Muscle layer of duodenum (tissue), 2 donors: ENCODE measurements around the gene DMRTB1.

Source experiments
- H3K27ac ChIP-seq: one replicate; pipeline ENCODE4 v1.7.0; 2013; ENCODE audit warnings: mild to moderate bottlenecking, low read length
- H3K27me3 ChIP-seq: one replicate; pipeline ENCODE4 v1.7.0; 2013; ENCODE audit warnings: low read depth, mild to moderate bottlenecking, control low read depth, low read length
- H3K36me3 ChIP-seq, 2 donors: one replicate each; pipeline ENCODE4 v1.7.0; 2013; ENCODE audit warnings: low read length in 2 of 2, control low read depth in 1 of 2, mild to moderate bottlenecking in 1 of 2; ENCODE audit not compliant: insufficient read depth in 2 of 2, control insufficient read depth in 1 of 2
- H3K4me1 ChIP-seq, 2 donors: one replicate each; pipeline ENCODE4 v1.7.0; 2013; ENCODE audit warnings: low read length in 2 of 2, mild to moderate bottlenecking in 2 of 2, control low read depth in 1 of 2, moderate library complexity in 1 of 2; ENCODE audit not compliant: insufficient read depth in 2 of 2, control insufficient read depth in 1 of 2
- H3K4me3 ChIP-seq, 2 donors: one replicate each; pipeline ENCODE4 v1.7.0; 2013; ENCODE audit warnings: low read length in 2 of 2, low read depth in 1 of 2, mild to moderate bottlenecking in 1 of 2
- H3K9me3 ChIP-seq, 2 donors: one replicate each; pipeline ENCODE4 v1.7.0; 2013; ENCODE audit warnings: low read length in 2 of 2, control low read depth in 1 of 2, mild to moderate bottlenecking in 1 of 2; ENCODE audit not compliant: control insufficient read depth in 1 of 2
- donor health status: healthy.

DMRTB1 gene

DNA sequence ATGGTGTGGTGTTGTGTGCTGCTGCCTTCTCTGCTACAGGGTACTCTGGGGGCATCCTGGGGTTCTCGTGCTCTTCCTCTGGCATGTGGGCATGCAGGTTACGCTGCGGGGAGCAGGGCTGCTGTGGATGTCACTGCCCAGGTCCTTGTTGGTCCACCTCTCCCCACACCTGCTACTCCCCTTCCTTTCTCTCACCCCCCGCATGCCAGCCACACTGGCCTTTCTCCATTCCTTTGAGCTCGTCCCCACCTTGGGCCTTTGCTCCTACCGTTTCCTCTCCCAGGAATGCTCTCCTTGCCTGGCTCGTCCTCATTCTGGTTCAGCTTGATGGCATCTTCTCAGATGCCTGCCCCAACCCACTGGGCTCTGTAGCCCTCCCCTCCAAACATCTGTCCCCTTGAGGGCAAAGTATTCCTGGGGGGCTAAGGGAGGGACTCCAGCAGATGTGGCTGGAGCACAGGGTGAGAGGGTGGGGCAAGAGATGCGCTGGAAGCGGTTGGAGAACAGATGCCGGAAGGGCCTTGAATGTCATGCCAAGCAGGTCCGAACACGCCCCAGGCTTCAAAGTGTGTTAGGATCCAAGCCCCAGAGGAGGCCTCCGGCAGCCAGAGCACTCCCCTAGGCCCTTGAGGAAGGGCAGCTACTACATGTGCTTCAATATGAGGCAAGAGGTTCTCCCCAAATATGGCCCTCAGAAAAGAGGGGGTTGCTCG, 23.4 kb downstream of the DMRTB1 start:
- no peak overlapping the region for H3K4me3 ChIP-seq
- H3K9me3 ChIP-seq = no peaks in the 10 kb centered on the region
- no peaks in the 10 kb centered on the region for H3K4me1 ChIP-seq
- H3K27ac ChIP-seq = no peak overlapping the region
- H3K27me3 ChIP-seq = peaks cover 5% of the 10 kb centered on the region
- no peaks in the 10 kb centered on the region for H3K36me3 ChIP-seq

DNA sequence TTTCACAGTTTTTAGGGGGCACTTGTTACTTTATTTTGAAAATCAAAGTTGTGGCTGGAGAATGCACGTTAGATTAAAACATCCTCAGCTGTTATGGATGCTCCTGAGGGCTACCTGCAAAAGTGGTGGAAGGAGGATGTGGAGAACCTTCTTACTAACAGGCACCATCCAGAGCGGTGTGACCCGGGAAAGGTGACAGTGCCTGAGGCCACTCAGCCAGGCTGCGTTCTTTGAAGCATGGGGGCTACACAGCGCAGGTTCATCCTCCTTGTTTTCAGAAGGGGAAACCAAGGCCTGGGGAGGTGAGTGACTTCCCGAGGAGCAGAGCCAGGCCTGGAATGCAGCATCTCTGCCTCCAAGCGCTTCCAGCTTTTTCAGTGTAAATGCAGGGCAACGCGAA, 24.0 kb downstream of the DMRTB1 start:
- Histone ChIP-seq H3K4me1 (no peaks in the 10 kb centered on the region), H3K4me3 (no peak overlapping the region), H3K27ac (no peak overlapping the region), H3K27me3 (peaks cover 5% of the 10 kb centered on the region), H3K36me3 (no peaks in the 10 kb centered on the region), H3K9me3 (no peaks in the 10 kb centered on the region)

DNA sequence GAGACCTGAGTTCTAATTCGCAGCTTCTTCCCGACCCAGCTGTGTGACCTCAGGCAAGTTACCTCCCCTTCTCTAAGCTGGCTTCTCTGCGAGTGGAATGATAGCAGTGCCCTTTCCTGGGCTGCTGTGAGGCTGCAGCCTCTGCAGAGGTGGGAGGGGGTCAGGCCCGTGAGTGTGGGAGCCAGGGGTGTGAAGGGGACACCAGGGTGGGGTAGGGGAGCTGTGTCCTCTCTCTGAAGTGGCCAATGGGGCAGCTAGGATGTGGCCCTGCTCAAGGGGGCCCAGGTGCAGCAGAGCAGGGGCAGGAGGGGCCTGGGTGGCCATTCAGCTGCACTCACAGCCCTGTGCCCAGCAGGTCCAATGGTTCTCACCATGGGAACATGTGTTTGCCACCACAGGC, 24.5 kb downstream of the DMRTB1 start:
- Histone ChIP-seq H3K4me1 (no peaks in the 10 kb centered on the region), H3K36me3 (no peaks in the 10 kb centered on the region), H3K27ac (no peak overlapping the region), H3K9me3 (no peaks in the 10 kb centered on the region), H3K27me3 (peaks cover 5% of the 10 kb centered on the region), H3K4me3 (no peak overlapping the region)

DNA sequence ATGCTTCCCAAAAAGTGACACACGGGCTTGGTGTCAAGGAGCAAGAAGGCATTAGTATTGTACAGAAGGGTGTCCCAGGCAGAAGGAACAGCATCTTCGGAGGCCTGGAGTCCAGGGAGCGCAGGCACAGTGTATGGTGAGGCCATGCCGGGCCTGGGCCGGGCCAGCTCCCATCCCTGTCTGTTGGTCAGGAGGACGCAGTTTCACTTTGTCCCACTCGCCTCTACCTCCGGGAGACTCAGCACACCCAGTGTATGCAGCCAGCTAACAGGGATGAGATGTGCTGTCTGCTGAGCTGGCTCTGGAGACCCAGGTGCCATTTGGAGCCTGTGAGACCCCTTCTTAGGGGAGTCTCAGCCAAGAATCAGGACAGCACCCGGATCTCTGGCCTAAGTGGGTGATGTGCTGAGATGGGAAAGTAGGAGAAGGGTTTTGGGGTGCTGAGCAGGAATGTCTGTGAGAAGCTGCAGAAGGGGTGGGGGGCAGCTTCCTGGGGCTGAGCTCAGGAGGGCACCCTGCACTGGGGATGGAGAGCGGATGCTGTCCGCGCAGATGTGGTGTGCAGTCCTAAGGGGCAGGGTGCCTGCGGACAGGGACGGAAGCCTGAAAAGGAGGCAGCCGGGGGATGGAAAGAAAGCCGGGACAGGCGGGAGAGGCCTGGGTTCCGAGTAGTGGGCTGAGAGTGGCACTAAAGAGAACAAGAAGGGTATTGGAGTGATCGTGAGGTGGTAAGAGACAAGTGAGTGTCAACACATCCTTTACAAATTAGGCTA, 25.7 kb downstream of the DMRTB1 start:
- Histone ChIP-seq H3K27me3 (peaks cover 5% of the 10 kb centered on the region), H3K4me3 (no peak overlapping the region), H3K9me3 (no peaks in the 10 kb centered on the region), H3K4me1 (no peaks in the 10 kb centered on the region), H3K36me3 (no peaks in the 10 kb centered on the region), H3K27ac (no peak overlapping the region)

DNA sequence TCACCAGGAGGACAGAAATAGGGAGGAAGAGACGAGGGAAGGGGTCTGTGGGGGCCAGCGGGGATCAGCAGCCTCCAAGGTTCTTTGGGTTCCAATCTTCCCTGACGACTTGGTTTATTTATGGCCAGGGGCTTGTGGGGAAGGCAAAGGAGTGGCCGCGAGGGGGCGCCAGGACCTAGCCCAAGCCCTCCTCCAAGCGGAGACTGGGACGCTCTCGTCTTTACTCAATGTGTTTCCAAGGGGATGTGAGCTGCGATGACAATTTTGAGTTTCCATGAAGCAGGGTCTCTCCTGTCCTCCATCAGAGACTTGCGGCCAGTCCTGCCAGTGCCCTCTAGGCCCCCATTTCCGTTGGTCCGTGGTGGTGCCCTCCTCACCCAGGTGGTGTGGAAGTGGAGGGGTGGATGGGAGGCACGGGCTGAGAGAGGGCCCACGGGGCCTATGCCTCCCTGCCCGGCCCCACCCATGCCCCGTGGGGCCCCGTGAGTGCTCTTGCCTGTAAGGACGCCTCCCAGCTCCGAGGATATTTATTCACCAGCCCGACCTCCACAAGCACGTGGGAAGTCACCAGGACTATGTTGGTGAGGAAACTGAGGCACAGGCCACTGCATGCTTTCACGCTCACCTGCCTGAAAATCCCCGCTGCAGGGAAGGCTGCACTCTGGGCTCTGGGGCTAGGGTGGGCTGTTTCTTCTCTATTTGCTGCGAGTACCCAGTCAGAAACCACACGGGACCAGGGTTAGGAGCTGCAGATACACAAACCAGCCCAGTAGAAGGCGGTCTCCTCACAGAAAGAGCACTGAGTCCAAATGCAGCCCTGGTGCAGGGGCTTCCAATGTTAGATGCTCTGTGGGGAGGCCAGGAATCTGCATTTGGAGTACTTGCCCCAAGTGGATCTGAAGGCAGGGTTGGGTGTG, 26.5 kb downstream of the DMRTB1 start:
- Histone ChIP-seq H3K4me1 (no peaks in the 10 kb centered on the region), H3K4me3 (no peak overlapping the region), H3K36me3 (no peaks in the 10 kb centered on the region), H3K27me3 (peaks cover 5% of the 10 kb centered on the region), H3K9me3 (no peaks in the 10 kb centered on the region), H3K27ac (no peak overlapping the region)

DNA sequence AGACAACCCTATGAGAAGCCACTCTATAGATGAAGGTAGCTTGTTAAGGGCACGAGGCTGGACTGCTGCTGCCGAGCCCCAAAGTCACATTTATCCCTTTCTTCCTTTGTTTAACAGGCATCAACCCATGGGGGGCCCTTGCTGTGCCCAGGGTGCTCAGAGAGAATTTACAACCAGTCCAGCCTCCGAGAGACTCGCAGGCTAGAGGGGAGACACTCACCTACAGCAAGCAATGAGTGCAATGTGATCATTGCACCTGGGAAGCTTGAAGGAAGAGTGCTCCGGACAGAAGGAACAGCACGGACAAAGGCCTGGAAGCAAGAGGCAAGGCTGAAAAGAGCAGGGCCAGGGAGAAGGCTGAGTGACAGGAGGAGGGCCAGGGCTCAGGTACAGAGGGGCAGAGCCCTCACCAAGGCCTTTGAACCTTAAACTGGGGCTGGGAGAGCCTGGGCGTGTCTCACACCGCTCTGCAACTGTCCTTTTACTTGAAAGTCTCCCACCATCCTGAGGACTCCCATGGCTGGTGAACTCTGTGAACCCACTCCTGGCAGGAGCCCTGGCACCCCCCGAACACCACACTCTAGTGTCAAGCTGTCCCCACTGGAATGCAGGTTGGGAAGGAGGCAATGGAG, 27.3 kb downstream of the DMRTB1 start:
- Histone ChIP-seq H3K36me3 (no peaks in the 10 kb centered on the region), H3K27me3 (peaks cover 5% of the 10 kb centered on the region), H3K9me3 (no peaks in the 10 kb centered on the region), H3K27ac (no peak overlapping the region), H3K4me3 (no peak overlapping the region), H3K4me1 (no peaks in the 10 kb centered on the region)

DNA sequence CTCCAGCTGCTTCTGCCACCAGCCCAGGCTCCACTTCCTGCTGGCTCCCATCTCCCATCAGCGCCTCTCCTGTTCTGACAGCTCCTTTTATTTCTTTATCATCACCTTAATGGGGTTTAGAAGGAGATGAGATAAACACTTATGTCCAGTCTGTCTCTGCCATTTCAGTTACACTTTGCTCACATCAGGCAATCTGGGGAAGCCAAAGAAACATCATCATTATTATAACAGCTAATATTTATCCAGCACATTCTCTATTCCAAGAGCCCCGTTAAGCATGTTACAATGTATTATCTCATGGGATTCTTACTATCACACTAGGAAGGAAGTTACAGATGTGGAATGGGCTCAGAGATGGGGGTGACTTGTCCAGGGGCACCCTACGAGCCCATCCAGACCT, 31.2 kb downstream of the DMRTB1 start:
- Histone ChIP-seq H3K4me1 (no peaks in the 10 kb centered on the region), H3K27ac (no peak overlapping the region), H3K27me3 (peaks cover 5% of the 10 kb centered on the region), H3K9me3 (no peaks in the 10 kb centered on the region), H3K36me3 (no peaks in the 10 kb centered on the region), H3K4me3 (no peak overlapping the region)

DNA sequence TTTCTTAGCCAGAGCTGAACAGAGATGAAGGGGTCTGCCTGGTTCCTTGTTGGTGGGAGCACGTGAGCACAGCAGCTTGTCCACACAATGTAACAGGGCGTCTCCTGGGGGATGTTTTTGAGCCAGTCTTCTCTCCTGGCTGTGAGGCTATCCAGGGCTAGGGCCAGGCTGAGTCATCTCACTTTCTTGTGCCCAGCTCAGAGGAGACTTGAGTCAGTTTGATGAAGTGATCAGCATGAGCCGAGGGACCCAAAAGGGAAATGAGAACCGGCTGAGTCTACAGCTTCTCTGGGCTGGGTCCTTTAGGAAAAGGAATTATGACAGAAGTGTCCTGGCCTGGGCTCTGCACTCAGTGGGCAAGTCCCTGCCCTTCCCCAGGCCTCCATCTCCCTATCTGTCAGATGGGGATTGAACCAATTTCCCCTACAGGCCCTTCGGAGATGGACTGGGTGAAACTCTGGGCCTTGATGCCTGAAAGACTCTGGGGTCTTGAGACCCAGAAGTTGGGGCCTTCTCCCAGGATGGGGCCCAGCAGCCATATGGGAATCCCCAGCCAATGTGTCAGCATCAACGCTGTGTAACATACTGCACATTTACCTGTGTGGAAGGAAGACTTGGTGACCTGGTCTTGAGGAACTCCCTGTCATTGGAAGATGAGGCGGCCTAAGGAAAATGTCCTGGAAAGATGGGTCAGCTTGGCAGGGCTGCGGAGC, 36.6 kb downstream of the DMRTB1 start:
- no peaks in the 10 kb centered on the region for H3K36me3 ChIP-seq
- no peak overlapping the region for H3K27ac ChIP-seq
- no peak overlapping the region for H3K4me3 ChIP-seq
- H3K9me3 ChIP-seq = no peaks in the 10 kb centered on the region
- H3K27me3 ChIP-seq = no peaks in the 10 kb centered on the region
- H3K4me1 ChIP-seq = peaks cover 0 to 13% of the 10 kb centered on the region in 2 donors

DNA sequence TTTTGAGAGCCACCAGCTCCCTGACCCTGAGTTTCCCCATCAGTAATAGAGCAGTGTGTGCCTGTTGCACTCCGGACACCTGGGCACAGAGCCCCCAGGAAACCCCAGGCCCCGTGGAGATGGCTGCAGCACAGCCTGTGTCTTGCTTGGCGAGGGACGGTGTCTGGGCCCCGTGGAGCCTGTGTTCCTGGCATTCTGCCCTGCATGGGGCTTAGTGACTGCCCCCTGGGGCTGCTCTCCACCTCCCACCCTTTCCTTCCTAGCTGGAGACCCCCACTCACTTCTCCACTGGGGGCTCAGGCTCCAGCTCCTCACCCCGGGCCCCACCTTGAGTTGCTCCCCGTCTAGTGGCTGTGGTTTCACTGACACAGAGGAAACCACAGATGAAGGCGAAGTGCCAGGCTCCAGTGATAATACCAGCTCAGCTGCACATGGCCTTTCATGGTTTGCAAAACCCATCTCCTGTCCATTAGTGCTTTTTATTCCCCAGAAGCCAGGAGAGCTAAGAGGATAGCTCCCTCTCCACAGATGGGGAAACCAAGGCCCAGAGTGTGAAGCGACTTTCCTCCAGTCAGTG, 39.4 kb downstream of the DMRTB1 start:
- Histone ChIP-seq H3K4me3 (no peak overlapping the region), H3K36me3 (no peaks in the 10 kb centered on the region), H3K27me3 (no peaks in the 10 kb centered on the region), H3K27ac (no peak overlapping the region), H3K9me3 (no peaks in the 10 kb centered on the region), H3K4me1 (peaks cover 0 to 15% of the 10 kb centered on the region in 2 donors)
